HG02588 (cell line): ENCODE data around the gene EPSTI1.

Experiments
- ATAC-seq: cut with Tn5 transposase; IDR thresholded peaks from one replicate; pipeline ENCODE4 v1.9.1; 2021; ENCODE audit warnings: mild to moderate bottlenecking, moderate library complexity; ENCODE audit not compliant: unreplicated experiment

The EPSTI1 gene

DNA sequence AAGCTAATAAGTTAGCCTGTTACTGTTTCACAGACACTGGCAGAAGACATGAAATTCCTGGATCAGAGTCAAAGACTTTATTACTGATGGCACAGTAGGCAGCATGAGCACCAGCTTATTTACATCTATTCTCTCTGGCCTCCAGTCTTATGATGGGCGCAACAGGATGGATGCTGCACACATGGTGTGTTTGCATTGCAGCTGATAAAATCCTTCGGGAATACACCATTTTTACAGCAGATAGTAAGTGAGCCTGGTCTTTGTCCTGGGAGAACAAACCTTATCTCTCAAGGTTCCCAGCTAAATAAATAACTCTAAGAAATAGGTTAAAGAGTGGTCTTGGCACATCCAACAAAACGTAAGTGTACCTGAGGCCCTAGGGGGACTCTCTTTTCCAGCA is 16.0 kb downstream of the EPSTI1 start:
- ATAC-seq, result no peak

DNA sequence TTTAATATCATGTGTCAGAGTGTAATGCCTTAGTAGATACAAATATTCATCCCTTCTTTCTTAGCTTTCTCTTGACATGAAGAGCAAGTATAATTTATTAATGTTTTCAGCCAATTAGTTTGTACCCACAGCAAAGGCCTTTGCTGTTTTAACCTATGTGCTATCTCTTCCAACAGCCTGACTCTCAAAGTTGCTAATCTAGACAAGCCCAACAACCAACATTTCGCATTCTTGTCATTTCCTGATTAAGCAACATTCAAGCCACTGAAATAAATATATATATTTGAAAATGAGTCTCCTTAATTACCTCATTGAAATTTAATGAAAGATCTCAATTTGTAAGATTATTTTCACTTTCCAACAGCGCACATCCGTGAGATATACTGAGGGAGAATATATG is 18.5 kb downstream of the EPSTI1 start:
- no peak for ATAC-seq

DNA sequence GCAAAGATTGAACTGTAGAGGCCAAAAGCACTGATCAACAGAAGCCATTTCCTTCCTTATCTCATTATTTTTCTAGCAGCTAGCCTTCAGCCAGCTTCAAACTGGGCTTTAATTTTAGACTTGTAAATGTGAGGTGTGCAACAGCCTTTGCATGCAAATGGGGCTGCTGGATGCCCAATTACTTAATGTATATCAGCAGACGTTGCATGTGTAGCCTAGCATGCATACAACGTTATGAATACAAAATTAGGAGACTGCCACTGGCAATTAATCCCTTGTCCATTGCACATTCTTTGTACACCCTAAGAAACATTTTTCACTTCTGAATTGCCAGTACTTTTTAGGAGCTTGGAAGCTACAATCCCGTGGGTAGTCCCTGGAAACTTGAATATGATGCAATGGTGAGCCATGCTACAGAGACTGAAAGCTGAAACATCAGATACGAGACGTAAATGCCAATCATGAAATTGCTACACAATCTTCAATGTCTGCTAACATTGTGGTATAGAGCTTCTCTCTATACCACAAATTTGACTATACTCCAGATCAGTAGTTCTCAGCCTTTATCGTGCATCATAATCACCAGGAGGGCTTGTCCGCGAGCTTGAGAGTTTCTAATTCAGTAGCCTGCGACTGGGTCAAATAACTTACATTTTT is 20.2 kb downstream of the EPSTI1 start:
- no peak for ATAC-seq

DNA sequence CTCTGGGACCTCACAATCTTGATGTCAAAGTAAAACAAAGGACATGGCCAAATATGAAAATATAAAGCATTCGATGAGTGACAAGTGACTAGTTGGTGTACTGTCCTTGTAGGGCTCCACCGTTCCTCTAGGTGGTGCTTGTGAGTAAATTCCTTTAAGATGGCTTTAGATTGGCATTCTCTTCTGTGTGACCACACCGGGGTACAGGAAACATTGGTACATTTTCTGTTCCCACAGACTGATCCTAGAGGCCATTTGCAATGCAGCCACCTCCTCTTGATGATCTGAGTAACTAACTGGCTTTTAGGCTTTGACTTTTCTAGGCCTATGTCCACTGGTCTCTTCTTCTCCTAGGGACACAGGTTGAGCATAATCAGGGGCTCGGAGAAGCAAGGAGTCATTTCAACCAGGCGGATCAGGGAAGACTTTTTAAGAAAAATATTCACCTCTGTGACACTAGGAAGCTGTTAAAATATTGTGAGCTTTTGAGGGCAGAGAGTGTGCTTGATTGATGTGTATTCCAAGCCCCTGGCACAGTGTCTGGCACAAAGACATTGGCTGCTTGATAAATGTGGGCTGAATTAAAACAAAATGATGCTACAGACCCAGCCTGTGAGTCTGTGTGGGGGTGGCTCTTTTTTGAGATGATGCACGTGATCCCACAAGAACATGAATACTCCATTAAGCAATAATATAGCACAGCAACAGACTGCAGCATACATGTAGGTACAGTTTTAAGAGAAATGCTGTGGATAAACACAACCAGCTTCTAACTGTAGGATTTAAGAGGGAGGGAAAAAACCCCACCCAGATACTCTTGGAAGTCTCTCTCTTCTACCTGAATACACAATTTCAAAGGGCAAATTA is 21.0 kb downstream of the EPSTI1 start:
- ATAC-seq, result peak; percentile 62

DNA sequence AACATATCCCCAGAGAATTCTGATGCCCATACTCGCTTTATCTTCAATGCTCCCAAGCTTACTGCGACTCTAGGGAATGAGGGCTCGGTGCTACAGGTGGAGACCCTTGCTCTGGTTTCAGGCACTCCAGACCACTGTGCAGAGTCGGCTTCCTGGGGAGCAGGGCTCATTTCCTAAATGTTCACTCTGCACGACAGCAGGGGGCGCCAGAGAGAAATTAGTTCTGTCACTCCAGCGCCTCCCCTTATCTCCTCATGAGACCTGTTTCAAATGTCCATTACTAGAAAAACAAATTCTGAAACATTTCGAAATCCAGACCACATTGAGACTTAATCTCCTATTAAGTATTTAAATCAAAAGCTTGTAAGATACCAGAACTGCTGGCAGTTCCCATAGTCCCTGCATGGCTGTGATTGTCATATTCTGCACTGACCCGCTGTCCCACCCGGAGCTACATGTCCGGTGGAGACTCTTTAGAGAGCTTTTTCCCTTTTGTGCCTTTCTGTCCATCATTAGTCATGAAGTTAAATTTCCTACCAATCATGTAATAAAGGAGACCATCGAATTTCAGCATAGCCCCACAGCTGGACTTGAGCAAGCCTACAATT is 22.4 kb downstream of the EPSTI1 start:
- peak; percentile 52 for ATAC-seq

DNA sequence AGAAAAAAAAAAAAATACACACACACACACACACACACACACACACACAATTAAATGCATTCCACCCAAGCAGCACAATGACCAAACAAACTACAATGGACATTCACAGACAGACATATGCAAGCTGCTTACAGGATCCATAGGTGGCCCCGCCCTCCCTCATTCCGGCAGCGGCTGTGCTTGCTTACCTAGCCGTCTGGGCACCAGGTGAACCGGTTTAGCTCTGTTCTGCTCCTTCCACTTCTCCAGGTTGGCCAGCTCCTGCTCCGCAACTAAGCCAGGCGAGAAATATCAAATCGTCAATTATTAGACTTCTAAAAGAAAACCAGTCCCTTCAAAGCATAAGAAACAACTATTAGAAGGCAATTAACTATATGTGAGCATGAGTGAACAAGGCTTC is 23.1 kb downstream of the EPSTI1 start:
- ATAC-seq, result no peak

DNA sequence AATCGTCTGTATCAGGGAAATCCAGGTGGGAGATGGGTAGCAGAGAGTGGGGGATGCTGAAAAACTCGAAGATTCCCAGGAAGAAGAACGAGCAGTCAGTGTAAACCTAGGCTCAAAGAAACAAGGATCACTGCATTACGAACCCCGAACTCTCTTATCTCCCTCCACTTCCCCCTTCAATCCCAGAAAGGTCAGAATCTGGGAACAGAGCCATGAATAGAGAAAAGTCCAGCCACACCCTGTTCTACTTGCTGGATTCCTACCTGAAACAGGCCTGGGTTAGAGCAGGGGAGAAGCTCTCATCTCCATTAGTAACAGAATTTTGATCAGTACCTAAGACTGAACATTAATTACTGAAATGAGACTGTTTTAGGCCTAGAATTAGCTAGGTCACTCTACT is 24.4 kb downstream of the EPSTI1 start:
- no peak for ATAC-seq

DNA sequence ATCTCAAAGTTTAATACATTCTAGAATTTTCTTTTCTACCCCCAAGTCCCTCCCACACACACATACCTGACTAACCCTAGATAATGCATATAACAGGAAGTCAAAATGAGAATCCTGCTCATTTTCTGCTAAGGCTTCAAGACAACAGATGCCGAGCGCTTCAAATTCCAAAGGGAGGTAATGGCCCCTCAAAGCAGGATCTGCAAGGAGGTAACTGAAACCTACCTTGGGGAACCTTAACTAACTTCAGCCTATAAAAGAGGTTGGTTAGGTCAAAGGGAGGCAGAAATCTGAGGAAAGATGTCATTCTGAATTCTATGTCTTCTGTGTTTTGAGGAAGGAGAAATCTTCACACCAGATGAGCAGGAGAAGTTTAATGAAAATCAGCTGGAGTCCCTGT is 26.8 kb downstream of the EPSTI1 start:
- ATAC-seq, result no peak

DNA sequence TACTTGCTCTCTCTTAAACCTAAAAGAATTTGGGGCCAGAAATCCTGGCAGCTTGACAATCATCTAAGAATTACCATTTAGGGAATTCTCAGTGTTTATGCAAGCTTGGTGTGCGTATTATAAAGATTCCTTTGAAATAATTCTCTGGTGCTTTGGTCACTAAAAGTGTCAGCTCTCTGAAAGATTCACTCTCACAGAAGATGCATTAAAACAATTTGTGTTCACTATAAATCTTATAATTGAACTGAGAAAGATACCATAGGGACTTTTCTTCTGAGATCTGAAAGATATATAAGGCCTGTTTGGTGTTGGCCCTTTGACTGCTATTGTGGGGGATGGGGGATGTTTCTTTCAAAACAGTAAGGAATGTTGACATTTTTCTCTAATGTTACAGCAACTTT is 27.3 kb downstream of the EPSTI1 start:
- no peak for ATAC-seq

DNA sequence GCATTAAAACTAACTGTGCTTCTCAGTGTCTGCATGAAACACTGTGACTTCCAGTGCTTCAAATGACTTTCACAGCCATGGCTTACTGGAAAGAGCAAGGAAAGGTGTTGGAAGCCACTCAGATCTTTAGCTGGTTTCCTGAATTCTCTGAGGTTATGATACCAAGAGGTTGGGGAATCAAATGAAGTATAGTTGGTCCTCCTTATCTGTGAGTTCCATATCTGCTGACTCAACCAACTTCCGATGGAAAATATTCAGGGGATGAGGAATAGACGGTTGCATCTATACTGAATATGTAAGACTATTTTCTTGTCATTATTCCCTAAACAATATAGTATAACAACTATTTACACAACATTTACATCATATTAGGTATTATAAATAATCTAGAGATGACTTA is 32.4 kb downstream of the EPSTI1 start:
- ATAC-seq, result no peak

DNA sequence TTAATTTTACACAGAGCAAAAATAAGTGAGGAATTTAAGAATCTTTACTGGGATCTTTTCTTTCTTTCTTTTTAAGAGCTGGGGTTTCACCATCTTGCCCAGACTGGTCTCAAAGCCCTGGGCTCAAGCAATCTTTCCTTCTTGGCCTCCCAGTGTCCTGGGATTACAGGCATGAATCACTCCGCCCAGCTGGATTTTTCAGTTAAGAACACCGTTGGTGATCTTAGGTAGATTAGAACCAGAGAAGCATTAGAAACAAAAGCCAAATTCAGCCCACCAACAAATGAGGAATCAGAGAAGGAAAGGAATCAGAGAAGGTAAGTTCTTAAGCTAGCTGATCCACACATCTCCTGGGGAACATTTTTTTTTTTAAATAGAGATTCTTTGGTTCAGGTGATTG is 34.2 kb downstream of the EPSTI1 start:
- ATAC-seq, result no peak

DNA sequence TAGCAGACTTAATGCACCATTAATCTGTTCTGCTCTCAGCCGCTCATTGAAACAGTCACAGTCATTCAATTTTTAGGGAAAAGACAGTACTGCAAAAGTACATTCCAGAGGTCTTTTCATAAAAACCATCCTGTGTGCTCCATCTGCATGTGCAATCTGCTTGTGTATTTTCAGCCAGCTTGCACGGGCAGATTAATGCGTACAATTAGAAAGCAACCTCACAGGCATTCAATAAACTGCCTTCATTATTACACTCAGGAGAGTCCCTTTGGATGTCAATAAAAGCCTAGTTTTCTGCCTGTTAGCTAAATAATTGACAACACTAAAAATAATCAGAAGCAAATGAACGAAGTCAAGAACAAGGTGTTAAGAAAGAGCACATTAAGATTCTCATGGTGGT is 41.9 kb downstream of the EPSTI1 start:
- no peak for ATAC-seq

DNA sequence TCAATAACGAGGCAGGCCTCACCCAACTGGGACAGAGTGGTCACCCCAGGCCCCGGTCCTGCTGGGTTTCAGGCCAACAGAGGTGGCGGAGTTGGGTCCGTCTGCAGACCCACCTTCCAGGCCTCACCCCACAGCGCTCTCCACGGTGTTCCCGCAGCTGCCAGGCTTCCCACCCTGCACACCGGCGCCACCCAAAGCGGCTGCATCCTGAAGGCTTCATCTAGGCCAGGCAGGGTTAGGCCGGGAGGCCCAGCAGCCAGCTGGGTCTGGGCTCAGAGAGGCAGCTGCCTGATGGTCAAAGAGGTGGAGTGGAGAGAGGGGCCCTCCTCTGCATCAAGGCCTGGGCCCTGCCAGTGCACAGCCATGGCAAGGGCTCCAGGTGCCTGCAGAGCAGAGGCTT is 44.1 kb downstream of the EPSTI1 start:
- no peak for ATAC-seq

DNA sequence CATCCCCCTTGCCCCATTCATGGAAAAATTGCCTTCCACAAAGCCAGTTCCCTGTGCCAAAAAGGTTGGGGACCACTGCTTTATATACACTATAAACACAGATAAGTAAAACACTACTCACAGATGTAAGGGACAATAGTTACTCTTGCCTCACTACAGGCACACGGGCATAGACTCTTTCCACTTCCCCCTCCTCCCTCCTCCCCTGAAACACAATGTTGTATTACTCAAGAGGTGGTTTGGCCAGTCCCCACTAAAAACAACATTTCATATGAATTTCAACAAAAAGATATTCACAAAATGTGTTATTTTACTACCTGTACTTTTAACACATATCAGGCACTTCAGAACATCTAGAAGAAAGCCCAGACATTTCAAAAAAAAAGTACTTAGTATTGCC is 45.1 kb downstream of the EPSTI1 start:
- no peak for ATAC-seq

DNA sequence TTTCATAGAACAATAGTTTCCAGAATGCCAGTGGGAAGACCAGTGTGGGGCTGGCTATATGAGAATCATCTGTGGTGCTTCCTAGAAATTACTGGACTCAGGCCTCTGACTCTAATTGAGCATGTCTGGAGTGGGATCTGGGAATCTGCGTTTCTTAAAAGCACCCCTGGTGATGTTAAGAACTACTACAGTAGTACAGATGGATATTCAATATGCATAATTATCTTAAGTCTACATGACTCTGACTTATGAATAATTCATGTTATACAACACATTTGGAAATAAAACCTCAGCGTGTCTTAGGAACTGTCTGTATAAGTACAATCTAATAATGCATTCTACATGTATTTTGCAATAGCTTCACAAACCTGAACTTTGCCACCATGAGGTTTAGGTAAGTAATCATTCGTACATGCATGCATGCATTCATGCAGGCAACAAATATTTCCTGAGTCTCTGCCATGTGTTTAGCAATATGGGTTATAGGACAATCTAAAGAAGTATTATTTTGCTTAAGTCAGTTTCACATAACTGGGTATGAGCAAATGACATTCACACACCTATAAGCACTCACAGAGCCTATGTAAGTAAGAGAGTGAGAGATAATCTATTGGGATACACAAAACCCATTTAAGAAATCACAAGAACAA is 62.0 kb downstream of the EPSTI1 start:
- ATAC-seq, result no peak

DNA sequence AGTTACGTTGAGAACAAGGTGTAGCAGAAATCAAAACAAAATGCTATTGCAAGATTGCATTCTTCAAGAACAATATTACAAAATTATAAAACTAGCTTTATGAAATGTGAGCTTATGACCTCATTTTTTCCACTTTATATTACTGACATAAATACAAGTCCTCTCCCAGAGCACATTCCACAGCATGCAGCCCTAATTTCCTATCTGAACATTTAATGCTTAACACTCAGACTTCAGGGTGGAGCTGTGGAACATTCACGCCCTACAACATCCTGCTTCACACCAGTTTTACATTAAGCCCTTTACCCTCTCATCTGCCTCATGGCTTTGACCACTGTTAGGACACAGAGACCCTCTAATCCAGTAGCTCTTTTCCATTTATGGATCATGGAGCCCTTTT is 65.5 kb downstream of the EPSTI1 start:
- ATAC-seq, result no peak

DNA sequence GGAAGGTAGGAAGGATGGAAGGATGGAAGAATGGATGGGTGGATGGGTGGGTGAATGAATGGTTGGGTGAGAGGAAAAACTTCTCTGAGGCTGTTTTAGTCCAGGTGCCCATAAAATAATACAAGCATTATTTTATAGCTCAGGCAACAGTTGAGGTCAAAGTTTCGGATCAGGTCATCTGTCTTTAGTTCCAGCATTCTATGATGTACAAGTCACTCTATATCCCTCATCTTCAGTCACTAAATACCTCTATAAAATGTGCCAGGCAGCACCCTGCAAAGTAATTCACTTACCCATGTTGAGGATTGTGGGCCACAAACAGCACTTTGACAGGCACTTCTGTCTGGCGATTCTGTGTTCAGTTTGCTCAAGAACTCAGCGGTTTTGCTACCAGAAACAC is 66.0 kb downstream of the EPSTI1 start:
- ATAC-seq, result no peak

DNA sequence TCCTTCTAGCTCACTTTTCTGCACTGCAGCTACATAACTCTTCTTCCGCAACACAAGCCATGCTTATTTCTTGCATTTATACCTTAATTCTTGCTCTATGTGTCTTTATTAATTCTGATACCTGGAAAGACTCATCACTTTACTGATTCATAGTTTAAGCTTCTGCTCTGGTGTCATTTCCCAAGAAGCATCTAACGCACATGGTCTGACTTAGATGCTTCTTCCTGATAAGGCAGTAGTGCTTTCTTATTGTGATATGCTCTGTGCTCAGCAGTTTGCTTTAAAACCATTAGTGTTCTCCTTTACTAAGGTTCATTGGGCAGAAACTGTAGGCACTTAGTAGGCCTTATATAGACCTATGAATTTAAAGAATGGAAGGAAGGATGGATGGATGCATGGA is 66.4 kb downstream of the EPSTI1 start:
- ATAC-seq, result no peak

DNA sequence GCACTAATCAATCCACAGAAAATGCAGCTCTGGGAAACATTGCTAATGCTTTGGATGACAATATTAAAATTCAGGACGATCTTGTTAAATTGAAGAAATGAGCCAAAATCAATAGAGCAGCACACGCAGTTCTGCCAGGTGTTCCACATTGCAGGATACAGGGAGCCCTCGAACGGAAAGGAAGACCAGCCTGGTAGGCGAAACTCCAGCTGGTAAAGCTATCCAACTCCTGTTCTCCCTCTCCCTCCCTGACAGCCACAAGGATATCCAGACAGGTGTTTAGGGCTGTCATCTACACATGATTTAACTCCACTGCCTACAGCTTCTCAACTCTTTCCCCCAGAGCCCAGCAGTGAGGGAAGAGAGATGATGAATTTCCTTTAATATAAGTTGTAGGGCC is 67.7 kb downstream of the EPSTI1 start:
- ATAC-seq, result no peak

DNA sequence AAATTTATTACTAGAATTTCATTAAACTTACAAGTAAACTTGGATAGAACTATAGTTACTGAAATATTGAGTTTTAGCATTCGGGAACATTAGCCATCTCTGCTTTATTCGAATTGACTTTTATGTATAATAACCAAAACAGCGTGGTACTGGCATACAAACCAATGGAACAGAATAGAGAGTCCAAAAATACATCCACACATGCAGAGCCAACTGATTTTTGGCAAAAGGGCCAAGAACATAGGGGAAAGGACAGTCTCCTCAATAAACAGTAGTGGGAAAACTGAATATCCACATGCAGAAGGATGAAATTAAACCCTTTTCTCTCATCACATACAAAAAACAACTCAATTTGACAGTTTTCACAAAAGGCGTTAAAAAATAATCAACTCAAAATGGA is 84.3 kb downstream of the EPSTI1 start:
- ATAC-seq, result no peak

DNA sequence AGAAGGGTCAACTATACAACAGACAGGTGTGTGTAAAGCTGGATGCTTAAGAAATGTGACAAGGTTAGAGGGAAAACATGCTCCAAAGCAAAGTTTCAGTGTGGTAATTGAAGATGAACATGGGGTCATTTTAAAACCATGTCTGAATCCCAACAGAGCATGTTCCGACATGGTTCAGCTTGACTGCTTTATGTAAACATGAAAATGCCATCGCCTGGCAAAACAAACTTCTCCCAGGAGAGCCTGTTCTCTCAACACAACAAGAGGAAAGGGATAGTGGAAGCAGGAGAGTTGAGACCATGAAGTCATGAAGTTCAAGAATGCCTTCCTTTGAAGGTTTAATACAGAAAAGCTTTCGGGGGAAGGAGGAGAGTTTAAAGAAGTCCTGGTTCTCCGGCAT is 85.8 kb downstream of the EPSTI1 start:
- no peak for ATAC-seq

DNA sequence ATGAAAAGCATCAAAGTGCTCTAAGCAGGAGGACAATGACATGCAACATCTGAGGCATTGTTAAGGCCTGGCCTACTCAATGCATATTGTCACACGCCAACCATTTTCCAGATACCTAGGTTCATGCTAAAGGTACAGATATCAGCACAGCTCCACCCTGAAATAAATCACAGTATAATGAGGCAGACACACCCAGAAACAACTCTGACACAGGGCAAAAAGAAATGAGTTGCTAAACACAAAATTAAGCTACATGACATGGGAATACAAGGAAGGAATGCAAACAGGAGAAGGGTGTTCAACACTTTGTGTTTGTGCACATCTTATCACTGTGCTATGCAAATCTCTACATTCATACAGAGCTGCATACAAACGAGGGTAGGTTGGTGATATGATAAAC is 86.5 kb downstream of the EPSTI1 start:
- ATAC-seq, result no peak
